ENCODE measurements around the gene COPZ1.

DNA sequence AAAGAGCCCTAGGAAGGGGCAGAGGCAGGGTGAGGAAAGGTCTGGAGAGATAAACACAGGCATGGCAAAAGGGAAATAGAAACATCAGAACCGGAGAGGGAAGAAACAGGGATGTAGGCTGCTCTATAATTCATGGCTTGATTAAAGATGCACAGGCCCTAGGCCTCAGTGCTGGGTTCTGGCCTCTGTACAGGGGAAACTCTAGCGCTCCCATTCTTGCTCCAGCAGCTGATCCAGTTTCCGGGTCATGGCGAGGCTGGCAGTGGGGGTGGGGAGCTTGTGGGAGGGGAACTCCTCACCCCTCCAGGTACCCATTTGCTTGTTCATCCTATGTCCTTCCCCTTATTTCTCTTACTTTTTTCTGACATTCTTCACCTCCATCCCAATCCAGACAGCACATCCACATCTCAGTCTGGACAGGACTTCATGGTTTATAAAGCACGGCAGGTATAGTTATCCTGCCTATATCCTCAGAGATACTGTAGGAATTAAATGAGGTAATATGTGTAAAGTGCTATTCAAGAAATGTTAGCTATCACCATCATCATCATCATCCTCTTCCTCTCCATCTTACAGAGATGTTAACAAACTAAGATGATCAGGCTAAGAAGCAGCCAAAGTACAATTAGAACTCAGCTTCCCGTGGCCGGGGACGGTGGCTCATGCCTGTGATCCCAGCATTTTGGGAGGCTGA, 47.3 kb downstream of the COPZ1 start:
- TF ChIP-seq EZH2phosphoT487 (IDR thresholded peaks at IDR 0.05): no peak
- TF ChIP-seq, protein P1, sequence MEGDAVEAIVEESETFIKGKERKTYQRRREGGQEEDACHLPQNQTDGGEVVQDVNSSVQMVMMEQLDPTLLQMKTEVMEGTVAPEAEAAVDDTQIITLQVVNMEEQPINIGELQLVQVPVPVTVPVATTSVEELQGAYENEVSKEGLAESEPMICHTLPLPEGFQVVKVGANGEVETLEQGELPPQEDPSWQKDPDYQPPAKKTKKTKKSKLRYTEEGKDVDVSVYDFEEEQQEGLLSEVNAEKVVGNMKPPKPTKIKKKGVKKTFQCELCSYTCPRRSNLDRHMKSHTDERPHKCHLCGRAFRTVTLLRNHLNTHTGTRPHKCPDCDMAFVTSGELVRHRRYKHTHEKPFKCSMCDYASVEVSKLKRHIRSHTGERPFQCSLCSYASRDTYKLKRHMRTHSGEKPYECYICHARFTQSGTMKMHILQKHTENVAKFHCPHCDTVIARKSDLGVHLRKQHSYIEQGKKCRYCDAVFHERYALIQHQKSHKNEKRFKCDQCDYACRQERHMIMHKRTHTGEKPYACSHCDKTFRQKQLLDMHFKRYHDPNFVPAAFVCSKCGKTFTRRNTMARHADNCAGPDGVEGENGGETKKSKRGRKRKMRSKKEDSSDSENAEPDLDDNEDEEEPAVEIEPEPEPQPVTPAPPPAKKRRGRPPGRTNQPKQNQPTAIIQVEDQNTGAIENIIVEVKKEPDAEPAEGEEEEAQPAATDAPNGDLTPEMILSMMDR (IDR thresholded peaks at IDR 0.05): no peak
- TF ChIP-seq EZH2 (IDR thresholded peaks at IDR 0.05): no peak
